ENCODE results near the gene GRAMD1B.
"Not testable (repeated sequence)": the region's sequence is repeated elsewhere in the genome, so short reads cannot be mapped to it uniquely, and the experiment has no call there.

GRAMD1B gene

GRCh38 chr11:123513309-123513708, 83.2 kb downstream of the GRAMD1B start:
- not testable (repeated sequence) for DNase-seq

DNA sequence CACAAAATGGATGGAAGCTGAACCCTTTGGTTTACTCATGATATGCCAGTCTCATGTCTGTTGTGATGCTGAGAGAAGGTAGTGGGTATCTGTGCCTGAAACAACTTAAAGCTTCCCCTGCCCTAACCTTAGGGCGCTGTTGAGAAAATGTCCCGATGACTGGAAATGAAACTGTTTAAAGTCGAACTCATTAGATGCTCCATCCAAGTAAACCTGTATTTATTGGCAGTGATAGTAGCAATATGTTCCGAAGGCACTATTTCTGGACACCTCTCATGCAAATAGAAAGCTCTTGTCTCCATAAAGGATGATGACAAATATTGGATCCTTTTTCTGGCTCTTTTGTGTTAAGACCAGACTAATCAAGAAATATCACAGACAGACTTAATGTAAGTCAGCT, 86.2 kb downstream of the GRAMD1B start:
- DNase-seq, result no peak

DNA sequence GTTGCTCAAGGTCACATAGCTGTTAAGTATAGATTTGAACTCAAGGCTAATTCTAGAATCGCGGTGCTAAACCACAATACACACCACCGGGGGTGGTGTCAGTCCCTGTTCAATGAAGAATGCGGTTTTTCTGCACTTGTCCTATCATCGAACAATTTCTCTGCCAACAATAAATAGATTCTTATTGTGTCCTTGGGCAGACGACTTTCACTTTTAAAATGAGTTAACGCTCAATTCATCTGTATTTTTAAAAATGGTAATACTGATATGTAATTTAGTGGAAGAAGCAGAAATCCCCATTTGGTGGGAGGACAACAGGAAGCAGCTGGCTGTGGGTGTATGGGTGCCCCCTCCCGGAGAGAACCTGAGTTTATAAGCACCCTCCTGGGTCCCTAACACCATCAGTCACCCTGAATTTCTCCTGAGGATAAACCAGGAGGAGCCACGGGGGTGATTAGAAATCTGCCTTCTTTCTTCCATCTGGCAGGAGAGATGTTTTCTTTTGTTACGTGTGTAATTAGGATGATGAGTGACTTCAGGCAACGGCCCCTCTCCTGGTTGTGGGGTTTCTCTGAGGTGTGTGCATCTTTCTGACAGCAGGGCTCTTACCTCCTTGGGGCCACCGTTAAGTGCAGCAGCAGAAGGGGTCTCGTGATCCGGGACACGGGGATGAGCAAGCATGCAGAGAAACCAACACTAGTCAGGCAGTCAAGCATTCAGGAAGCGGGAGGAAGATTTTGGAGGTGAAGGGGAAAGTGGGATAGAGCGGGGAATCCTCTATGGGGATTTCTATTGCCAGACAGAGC, 87.7 kb downstream of the GRAMD1B start:
- no peak for DNase-seq

DNA sequence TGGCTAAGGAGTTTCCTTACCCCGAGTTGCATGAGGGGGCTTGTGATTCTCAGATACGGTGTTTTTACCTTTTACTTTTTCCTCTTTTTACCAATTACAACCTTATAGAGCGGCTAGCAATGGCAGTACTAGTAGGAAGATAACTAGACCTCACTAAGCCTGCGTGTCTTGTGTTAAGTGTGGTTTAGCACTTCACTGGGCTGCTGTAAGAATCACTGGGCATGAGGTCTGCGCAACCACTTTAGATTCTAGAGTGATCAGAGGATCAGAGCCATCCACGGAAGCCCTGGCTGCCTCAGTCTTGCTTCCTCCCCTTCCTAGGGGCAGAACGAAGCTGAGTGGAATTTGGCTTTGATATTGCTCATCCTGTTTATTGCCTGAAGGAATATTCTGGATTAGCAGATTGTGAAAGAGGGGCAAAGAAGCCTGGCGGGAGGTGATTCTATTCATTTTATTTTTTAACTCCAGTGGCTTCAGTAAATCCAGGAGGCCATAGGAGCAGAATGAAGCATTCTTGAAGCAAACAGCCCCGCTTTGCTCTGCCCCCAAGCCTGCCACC, 88.5 kb downstream of the GRAMD1B start:
- DNase-seq, result no peak

- peak; percentile 67 for DNase-seq
Observed at GRCh38 chr11:123519055-123519796, 89.2 kb downstream of the GRAMD1B start.

- no peak for DNase-seq
Observed at GRCh38 chr11:123519797-123520193, 89.7 kb downstream of the GRAMD1B start.

- DNase-seq, result peak; percentile 26
Observed at GRCh38 chr11:123520476-123520875, 90.4 kb downstream of the GRAMD1B start.

DNA sequence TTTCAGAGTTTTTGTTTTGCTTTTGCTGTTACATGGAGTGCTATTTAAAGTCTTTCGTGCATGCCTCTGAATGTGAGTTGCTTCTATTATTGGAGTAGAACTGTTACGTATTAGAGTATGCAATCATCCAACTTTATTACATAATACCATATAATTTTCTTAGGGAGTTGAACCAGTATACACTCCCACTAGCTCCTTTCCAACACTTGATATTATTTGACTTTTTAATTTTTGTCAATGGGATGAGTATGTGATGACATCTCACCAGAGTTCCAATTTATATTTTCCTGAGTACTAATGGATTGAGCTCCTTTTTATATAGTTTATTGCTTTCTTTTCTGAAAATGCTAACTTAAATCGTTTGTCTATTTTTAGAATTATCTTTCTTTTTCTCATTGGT, 90.9 kb downstream of the GRAMD1B start:
- DNase-seq, result no peak

- no peak for DNase-seq
Observed at GRCh38 chr11:123521930-123522329, 91.9 kb downstream of the GRAMD1B start.

DNA sequence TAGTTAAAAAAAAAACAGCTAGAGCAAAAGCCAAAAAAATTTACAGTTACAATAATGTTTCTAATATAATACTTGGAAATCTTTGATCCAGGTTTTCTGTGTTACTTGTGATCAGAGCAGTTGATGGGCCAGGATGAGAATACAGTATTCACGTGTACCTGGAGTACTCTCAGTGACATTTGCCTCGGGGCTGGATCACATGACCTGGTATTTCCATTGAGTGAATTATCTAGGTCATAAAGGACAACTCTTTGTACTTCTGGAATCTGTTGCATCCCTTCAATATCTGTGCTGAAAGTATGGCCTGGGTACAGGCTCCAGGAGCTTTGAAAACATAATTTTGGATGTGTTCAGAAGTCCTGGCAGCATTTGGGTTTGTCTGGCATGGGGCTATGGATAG, 93.5 kb downstream of the GRAMD1B start:
- no peak for DNase-seq

DNA sequence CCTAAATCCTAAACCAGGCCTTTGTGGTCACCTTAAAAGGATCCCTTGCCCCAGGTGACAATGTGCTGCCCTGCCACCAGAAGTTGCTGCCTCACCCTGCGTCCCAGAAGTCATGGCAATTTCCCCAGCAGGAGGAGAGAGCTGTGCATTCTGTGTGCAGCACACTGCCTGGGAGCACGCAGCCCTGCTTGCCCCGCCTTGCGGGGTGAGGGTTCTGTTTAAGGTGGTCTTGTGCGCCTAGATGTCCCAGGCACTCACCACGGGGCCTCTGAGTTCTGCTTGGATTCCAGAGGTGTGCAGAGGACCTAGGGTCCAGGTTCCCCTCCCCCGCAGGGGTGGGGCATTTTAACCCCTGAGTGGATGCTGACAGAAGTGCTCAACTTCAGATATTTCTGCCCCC, 95.0 kb downstream of the GRAMD1B start:
- DNase-seq, result no peak

- DNase-seq, result no peak
Observed at GRCh38 chr11:123525511-123525918, 95.4 kb downstream of the GRAMD1B start.

DNA sequence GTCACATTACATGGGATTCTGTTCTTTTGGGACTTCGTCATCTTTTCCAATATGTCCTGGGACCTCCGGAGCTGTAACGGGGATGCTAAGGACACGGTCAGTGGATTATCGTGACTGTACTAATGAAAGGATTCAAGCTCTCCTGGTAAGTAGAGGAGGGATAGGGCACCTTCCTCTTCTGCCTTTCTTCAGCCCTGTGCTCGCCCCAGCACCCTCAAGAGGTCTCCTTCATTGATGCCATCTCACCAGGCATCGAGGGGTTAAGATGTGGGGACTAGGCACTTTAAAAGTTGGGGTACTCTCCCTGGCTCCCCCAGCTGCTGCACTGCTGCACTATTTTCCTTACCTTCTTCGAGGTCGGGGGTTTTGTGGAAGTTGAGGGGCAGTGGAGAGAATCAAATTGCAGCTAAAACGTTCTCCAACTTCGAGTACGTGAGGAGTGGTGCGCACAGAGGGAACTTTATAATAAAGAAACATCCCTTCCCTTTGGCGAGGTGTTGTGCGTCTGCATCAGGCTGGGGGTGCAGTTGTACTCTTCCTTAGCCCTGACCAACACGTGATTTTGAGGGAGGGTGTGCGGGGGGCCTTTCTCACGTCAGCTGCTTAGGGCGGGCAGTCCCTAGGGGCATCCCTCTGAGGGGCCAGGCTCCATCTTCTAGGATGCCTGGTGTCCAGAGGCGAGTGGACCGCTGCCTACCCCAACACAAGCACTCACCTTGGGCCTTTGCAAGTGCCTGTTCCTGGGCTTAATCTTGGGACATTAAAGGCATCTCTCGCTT, 96.1 kb downstream of the GRAMD1B start:
- DNase-seq, result no peak

DNA sequence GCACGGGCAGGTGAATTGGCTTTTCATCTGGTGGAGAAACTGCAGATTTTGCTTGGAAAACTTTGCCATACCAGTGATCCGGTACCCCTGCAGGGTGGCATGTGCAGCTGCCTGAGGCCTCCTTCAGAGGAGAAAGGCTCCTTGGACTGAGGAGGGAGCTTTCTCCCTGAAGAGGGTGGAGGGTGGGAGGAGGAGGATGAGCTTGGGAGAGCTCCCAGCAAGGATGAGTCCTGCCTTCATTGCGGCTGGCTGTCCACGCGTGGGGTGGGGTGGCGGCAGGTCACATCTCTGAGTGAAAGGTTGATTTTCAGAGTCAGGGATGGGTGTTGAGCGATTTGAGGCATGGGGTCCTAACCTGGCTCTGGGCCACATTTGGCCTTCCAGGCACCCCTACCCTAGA, 96.8 kb downstream of the GRAMD1B start:
- DNase-seq, result no peak

DNA sequence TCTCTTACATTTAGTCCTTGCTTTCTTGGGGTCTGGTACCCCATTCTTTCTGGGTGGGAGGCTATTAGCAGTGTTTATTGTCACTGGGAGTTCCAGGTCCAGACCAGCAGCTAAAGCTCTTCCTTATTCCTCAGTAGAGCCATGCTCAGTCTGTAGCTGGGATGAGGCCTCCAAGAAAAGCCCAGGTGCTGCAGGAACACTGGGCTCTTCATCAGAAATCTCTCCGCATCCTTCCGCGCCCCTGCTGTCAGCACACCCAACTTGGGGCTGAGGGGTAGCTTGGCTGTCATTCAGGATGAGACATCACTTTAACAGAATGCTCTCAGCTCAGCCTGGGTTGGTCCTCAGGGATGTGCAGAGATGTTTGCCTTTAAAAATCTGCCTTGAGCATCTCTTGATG, 97.5 kb downstream of the GRAMD1B start:
- no peak for DNase-seq

- no peak for DNase-seq
Observed at GRCh38 chr11:123527947-123528346, 97.9 kb downstream of the GRAMD1B start.

DNA sequence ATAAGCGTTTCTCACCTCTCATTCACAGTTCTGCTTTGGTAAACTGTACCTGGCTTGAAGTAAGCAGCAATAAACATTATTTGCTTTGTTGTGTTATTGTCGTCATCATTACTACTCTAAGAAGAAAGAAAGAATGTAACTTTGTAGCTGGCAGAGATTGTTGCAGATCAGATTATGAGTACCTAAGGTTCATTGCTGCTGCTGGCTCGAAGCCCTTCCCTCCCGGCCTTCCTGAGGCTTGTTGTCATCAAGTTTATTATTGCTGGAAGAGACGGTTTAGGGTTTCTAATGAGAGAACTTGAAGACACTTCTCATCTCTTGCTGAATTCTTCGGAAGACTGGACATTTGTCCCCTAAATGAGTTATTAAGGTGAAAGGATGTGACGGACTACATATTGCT, 101.3 kb downstream of the GRAMD1B start:
- DNase-seq, result no peak

GRCh38 chr11:123532131-123532530, 102.1 kb downstream of the GRAMD1B start:
- no peak for DNase-seq

- no peak for DNase-seq
Observed at GRCh38 chr11:123535401-123535800, 105.3 kb downstream of the GRAMD1B start.

DNA sequence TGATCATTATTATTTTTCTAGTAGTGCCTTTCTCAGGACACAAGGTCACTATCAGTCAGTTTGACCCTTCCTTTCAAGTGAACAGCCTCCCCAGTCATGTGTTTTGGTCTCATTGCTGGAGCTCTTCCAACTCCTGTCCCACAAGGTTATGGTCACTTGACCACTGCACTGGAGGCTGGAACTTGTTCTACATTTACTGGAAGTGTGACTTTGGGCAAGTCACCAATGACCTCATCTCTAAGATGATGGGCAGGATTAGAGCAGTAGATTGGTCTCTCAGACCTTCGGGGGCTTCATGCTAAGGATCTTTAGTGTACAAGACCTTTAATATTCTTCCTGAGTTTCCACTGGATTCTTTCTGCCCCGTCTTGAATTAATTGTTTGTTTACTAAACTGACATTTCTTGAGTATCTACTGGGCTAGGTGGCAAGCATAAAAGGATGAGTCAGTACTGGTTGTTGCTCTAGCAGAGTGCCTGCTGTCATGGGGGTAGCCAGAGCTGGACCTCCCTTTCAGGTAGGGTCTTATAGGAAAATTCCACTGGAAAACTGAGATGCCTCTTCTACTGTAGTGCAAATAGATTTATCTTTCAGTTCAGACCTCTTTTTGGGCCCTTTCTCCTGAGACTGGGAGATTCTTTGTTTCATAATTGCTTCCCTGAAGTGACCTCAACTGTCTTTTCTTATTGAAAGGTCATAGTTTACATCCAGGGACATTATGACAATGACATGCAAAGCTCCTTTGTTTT, 106.8 kb downstream of the GRAMD1B start:
- no peak for DNase-seq

GRCh38 chr11:123537726-123538125, 107.7 kb downstream of the GRAMD1B start:
- no peak for DNase-seq

DNA sequence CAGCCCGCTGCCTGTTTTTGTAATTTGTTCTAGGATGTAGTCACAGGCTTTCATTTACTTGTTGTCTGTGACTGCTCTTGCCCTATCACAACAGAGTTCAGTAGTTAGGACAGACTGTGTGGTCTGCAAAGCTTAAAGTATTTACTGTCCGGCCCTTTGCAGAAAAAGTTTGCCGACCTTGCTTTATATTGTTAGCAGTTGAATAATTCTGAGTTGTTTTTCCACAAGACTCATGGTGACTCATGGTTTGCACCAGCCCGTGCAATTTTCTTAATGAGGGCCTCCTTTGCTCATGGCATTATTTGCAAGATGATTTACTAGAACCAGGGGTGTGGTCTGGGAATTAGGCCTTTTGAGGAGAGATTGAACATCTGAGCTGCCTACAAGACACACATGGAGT, 113.7 kb downstream of the GRAMD1B start:
- DNase-seq, result no peak

Data from islet precursor cell (in vitro differentiated cells).